COLO668 (cell line): Measurements from ENCODE around the gene DHX29.
"Not testable (repeated sequence)": the region's sequence is repeated elsewhere in the genome, so short reads cannot be mapped to it uniquely, and the experiment has no call there.

Source experiments
- DNase-seq: peaks from one replicate; lab custom pipeline; 2025; ENCODE audit not compliant: unreplicated experiment; lab: John Stamatoyannopoulos, UW

The DHX29 gene

GRCh38 chr5:55307383-55308253 lies at the start of gene DHX29, which contains the start of gene MTREX:
Gene DHX29, minus strand, starts transcription at chr5:55307694. Its CDS starts 121 bp downstream, at chr5:55307573.
Gene MTREX, plus strand, starts transcription at chr5:55307989. Its CDS starts 25 bp downstream, at chr5:55308014.
- peak; percentile 88 for DNase-seq

- DNase-seq, result no peak
These were observed 49.4 kb upstream of the DHX29 start for GRCh38 chr5:55356896-55357295.

- no peak for DNase-seq
These were observed 43.3 kb upstream of the DHX29 start for GRCh38 chr5:55350754-55351153.

- DNase-seq, result no peak
These were observed 40.3 kb upstream of the DHX29 start for GRCh38 chr5:55347786-55348185.

- no peak for DNase-seq
These were observed 37.8 kb upstream of the DHX29 start for GRCh38 chr5:55345327-55345726.

GRCh38 chr5:55344392-55344992 lies 37.0 kb upstream of the DHX29 start:
- DNase-seq, result peak; percentile 33

GRCh38 chr5:55343609-55344008 lies 36.1 kb upstream of the DHX29 start:
- no peak for DNase-seq

GRCh38 chr5:55343107-55343506 lies 35.6 kb upstream of the DHX29 start:
- no peak for DNase-seq

GRCh38 chr5:55338810-55339243 lies 31.3 kb upstream of the DHX29 start:
- DNase-seq, result no peak

- no peak for DNase-seq
These were observed 30.7 kb upstream of the DHX29 start for GRCh38 chr5:55338092-55338613.

GRCh38 chr5:55333811-55334210 lies 26.3 kb upstream of the DHX29 start:
- DNase-seq, result no peak

- no peak for DNase-seq
These were observed 25.5 kb upstream of the DHX29 start for GRCh38 chr5:55333017-55333416.

- DNase-seq, result no peak
These were observed 23.8 kb upstream of the DHX29 start for GRCh38 chr5:55331321-55331720.

- no peak for DNase-seq
These were observed 19.8 kb upstream of the DHX29 start for GRCh38 chr5:55327281-55327680.

- DNase-seq, result no peak
These were observed 18.1 kb upstream of the DHX29 start for GRCh38 chr5:55325621-55326020.

GRCh38 chr5:55324815-55325418 lies 17.4 kb upstream of the DHX29 start:
- DNase-seq, result no peak

GRCh38 chr5:55324006-55324405 lies 16.5 kb upstream of the DHX29 start:
- no peak for DNase-seq

GRCh38 chr5:55320571-55320970 lies 13.1 kb upstream of the DHX29 start:
- DNase-seq, result no peak

- DNase-seq, result no peak
These were observed 12.0 kb upstream of the DHX29 start for GRCh38 chr5:55319491-55319890.

GRCh38 chr5:55318237-55318636 lies 10.7 kb upstream of the DHX29 start:
- not testable (repeated sequence) for DNase-seq

- no peak for DNase-seq
These were observed 9.3 kb upstream of the DHX29 start for GRCh38 chr5:55316837-55317236.

GRCh38 chr5:55316289-55316688 lies 8.8 kb upstream of the DHX29 start:
- DNase-seq, result no peak
